ENCODE data around the gene LRRC23.

The LRRC23 gene

GRCh38 chr12:6872073-6873048 is 32.3 kb upstream of the LRRC23 start:
- TF ChIP-seq ZBTB7A (IDR thresholded peaks at IDR 0.05; ENCODE audit: low read depth) = peak; percentile 87
- TF ChIP-seq TEAD4 (IDR thresholded peaks at IDR 0.05) = peak; percentile 52; the same call in 1 of the 2 replicates
- TF ChIP-seq TAF1 (IDR thresholded peaks at IDR 0.05; ENCODE audit: low read depth) = no peak; the same call in 1 of the 2 replicates
- TF ChIP-seq CEBPB (IDR thresholded peaks at IDR 0.05) = no peak
- TF ChIP-seq MAX (IDR thresholded peaks at IDR 0.05) = peak; percentile 68
- no peak for TF ChIP-seq EP300 (IDR thresholded peaks at IDR 0.05; ENCODE audit: borderline replicate concordance)
- peak; percentile 41; the same call in 1 of the 2 replicates for TF ChIP-seq USF1 (IDR thresholded peaks at IDR 0.05)
- TF ChIP-seq RAD21 (IDR thresholded peaks at IDR 0.05; ENCODE audit: low read depth) = peak; percentile 48; the same call in 1 of the 2 replicates
- no peak for TF ChIP-seq REST (IDR thresholded peaks at IDR 0.05; ENCODE audit: low read depth)
- peak; percentile 41 for TF ChIP-seq YY1 (IDR thresholded peaks at IDR 0.05; ENCODE audit: low read depth)
- TF ChIP-seq TCF12 (IDR thresholded peaks at IDR 0.05; ENCODE audit: low read depth) = peak; percentile 43; the same call in 1 of the 2 replicates
- no peak for TF ChIP-seq FOXM1 (IDR thresholded peaks at IDR 0.05; ENCODE audit: borderline replicate concordance, low read depth)
- TF ChIP-seq EGR1 (IDR thresholded peaks at IDR 0.05) = no peak
- TF ChIP-seq NFIC (IDR thresholded peaks at IDR 0.05) = no peak
- TF ChIP-seq CREB1 (IDR thresholded peaks at IDR 0.05; ENCODE audit: low read depth) = no peak

- peak; percentile 79; the same call in 1 of the 2 replicates for TF ChIP-seq ZBTB7A (IDR thresholded peaks at IDR 0.05; ENCODE audit: low read depth)
- TF ChIP-seq USF1 (IDR thresholded peaks at IDR 0.05) = no peak
- TF ChIP-seq MAX (IDR thresholded peaks at IDR 0.05) = no peak; the same call in 1 of the 2 replicates
- TF ChIP-seq CREB1 (IDR thresholded peaks at IDR 0.05; ENCODE audit: low read depth) = no peak
- TF ChIP-seq NFIC (IDR thresholded peaks at IDR 0.05) = peak; percentile 17; the same call in 1 of the 2 replicates
- TF ChIP-seq YY1 (IDR thresholded peaks at IDR 0.05; ENCODE audit: low read depth) = 0 out of 2 replicates have a peak, but pooled peaks have one; percentile 12
- peak; percentile 58; the same call in 1 of the 2 replicates for TF ChIP-seq EGR1 (IDR thresholded peaks at IDR 0.05)
- no peak for TF ChIP-seq CEBPB (IDR thresholded peaks at IDR 0.05)
- TF ChIP-seq TEAD4 (IDR thresholded peaks at IDR 0.05) = 0 out of 2 replicates have a peak, but pooled peaks have one; percentile 4
- no peak; the same call in 1 of the 2 replicates for TF ChIP-seq TCF12 (IDR thresholded peaks at IDR 0.05; ENCODE audit: low read depth)
- peak; percentile 81 for TF ChIP-seq TAF1 (IDR thresholded peaks at IDR 0.05; ENCODE audit: low read depth)
- TF ChIP-seq RAD21 (IDR thresholded peaks at IDR 0.05; ENCODE audit: low read depth) = no peak
- TF ChIP-seq FOXM1 (IDR thresholded peaks at IDR 0.05; ENCODE audit: borderline replicate concordance, low read depth) = no peak
- no peak for TF ChIP-seq EP300 (IDR thresholded peaks at IDR 0.05; ENCODE audit: borderline replicate concordance)
- no peak for TF ChIP-seq REST (IDR thresholded peaks at IDR 0.05; ENCODE audit: low read depth)
Measured at GRCh38 chr12:6873094-6874014, 31.3 kb upstream of the LRRC23 start, which contains the start of gene SPSB2. SPSB2 (minus strand) TSS chr12:6873303; CDS start chr12:6872901, 402 bp downstream.

GRCh38 chr12:6883252-6883651 is 21.4 kb upstream of the LRRC23 start:
- TF ChIP-seq REST (IDR thresholded peaks at IDR 0.05; ENCODE audit: low read depth) = no peak
- no peak for TF ChIP-seq TCF12 (IDR thresholded peaks at IDR 0.05; ENCODE audit: low read depth)
- no peak for TF ChIP-seq MAX (IDR thresholded peaks at IDR 0.05)
- no peak for TF ChIP-seq NFIC (IDR thresholded peaks at IDR 0.05)
- no peak for TF ChIP-seq TAF1 (IDR thresholded peaks at IDR 0.05; ENCODE audit: low read depth)
- no peak for TF ChIP-seq CREB1 (IDR thresholded peaks at IDR 0.05; ENCODE audit: low read depth)
- TF ChIP-seq EGR1 (IDR thresholded peaks at IDR 0.05) = no peak
- TF ChIP-seq USF1 (IDR thresholded peaks at IDR 0.05) = no peak
- TF ChIP-seq YY1 (IDR thresholded peaks at IDR 0.05; ENCODE audit: low read depth) = no peak
- no peak for TF ChIP-seq FOXM1 (IDR thresholded peaks at IDR 0.05; ENCODE audit: borderline replicate concordance, low read depth)
- no peak for TF ChIP-seq CEBPB (IDR thresholded peaks at IDR 0.05)
- TF ChIP-seq TEAD4 (IDR thresholded peaks at IDR 0.05) = no peak
- TF ChIP-seq RAD21 (IDR thresholded peaks at IDR 0.05; ENCODE audit: low read depth) = no peak
- TF ChIP-seq ZBTB7A (IDR thresholded peaks at IDR 0.05; ENCODE audit: low read depth) = no peak
